ENCODE measurements around the gene RBMS2.

Gene RBMS2

DNA sequence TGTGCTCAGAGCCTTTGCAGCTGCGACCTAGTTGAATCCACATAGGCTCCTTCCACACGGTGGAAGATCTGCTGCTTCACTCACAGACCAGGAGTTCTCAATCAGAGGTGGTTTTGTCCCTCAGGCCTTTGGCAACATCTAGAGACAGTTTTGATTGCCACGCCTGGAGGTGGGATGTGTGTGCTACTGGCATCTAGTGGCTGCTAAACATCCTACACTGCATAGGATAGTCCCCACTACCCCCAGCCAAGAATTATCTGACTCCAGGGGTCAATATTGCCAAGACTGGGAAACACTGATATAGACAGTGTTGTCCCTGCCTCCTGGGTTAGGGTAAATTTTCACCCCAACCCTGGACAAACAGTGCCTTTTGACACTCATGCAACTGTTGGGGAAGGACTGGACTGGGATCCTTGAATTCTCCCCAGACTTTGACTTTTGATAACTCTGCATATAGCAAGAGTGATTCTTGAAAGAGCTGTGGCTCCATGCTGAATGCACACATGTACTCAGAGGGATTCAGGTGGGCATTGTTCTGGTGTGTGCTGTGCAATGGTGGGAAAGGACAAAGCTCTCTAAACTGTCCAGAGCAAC lies 68.7 kb downstream of the RBMS2 start:
- DNase-seq: no peak

DNA sequence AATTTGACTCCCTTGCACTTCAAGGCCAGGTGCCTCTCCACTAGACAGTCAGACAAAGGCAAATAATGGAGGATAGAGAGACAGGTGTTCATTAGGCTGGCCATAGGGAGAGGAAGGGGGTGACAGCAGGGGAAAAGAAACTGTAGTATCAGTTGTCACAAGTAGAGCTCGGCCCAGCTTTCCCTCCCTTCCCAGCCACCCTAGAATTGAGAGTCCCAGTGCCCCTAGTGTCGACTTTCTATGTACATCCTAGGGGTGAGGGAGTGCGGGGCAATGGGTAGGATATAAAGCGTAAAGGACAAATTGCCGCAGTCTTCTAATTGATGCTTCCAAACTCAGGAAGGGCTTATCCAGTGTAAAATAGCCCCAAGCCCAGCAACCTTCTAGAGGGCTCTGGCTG lies 69.5 kb downstream of the RBMS2 start:
- DNase-seq: no peak

DNA sequence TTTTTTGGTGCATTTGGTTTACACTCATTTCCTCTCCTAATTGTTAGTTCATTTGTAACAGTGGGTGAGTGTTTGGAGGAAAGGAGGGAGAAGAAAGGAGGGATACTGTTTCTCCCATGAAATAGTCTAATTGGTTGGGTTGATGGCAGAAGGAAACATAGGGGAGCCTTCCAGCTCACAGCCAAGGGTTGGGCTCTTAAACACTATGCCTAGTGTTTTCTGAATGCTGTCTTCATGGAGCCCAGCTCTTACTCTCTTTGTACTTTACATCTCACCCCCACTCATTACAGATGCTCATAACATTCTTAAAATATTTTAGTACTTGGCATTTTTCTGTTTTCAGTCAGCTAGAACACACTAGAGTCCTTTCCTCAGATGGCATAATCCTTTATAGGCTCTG lies 70.3 kb downstream of the RBMS2 start:
- DNase-seq: no peak

DNA sequence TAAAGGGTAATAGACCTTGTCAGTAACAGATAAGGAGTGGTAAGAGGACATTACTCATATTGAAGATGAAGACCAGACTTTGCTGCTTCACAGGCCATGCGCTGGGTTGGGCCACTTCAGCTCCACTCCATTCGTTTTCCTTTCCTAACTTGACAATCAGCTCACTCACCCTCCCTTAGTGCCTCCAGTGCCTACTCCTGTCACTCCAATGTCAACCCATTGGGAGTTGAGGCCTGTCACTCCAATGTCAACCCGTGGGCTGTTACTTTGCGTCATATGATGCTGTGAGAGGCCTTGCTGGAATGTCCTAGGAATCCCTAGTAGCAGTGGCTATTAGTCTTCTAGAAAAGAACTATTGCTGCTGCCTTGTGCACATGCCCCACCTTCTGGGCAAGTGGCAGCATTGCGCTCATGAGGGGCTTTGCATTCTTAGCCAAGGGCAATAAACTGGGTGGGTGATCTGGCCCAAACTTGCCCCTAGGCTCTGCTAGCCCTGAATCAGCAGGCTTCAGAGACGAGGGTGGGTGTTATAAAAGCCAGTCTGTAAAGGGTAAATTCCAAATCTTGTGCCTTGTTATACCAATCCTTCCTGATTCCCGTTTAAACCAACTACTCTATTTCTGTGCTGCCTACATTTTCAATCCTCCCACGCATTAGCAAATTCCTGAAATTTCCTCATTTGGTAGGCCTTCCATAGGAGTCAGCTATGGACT lies 72.4 kb downstream of the RBMS2 start:
- DNase-seq: peak; percentile 53

DNA sequence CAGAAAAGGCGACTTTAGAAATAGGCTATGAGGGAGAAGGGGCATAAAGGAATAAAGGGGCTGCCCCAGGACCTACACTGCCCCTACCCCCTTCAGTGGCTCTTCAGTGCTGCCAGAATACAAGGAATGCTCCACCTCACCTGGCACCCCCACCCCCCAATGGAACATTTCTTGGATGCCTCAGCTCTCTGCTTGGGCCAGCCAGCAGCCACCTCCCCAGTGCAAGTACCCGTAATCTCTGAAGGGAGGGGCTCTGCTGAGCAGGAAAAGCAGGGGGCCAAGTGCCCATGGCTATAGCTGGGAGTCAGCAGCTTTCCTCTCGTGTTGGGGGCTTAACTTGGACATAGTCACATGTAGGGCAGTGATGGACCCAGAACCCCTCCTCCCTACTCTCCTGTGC lies 75.2 kb downstream of the RBMS2 start:
- no peak for DNase-seq

DNA sequence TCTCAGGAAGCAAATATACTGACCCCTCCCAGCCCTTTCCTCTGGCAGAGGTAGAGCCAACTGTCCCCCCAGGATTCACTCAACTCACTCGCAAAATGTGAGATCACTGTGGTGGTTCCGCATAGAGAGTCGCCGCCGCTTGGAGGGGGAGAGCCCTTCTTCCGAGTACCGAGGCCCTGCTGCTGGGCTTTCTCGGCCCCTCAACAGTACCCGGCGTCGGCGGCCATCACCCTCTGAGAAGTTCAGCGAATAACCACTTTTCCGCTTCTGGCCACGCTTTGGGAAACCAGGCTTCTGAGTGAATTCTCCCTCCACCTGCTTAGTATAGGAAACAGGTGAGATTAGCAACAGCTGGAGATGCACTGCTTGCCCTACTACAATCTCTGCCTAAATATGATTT lies 77.4 kb downstream of the RBMS2 start:
- no peak for DNase-seq

DNA sequence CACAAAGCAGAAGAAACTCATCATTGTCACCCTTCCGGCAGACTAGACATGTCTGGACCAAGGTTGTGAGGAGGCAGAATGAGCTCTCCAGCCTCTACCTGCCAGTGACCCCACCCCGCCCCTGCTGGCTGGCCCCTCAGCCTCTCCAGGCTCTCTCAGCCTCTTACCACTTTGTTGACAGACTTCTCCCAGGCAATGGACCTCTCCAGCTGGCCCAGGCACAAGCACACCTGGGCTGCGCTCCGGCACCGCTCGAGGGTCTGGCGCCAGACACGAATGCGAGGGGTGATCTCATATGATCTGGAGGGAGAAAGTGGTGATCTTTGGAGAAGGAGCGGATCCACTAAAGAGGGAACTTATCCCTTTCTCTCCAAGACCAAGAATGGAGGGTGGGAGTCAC lies 78.2 kb downstream of the RBMS2 start:
- no peak for DNase-seq

DNA sequence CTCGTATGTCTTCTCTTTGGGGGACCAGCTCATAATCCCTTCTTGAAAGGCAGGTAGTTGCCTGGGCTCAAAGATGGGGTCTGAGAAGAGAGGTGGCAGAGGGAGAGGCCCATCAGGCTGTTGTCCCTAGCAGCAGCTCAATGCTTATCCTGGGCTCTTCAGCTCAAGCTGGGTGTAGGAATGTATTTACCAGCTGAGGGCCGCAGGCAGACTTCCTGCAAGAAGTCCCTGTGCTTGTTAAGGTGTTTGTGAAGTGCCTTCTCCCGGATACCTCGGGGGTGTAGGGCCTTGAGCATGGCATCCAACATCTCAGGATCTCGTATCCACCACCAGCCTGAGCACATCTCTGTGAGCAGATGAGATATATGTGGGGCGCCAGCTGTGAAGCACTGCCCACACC lies 79.1 kb downstream of the RBMS2 start:
- no peak for DNase-seq

DNA sequence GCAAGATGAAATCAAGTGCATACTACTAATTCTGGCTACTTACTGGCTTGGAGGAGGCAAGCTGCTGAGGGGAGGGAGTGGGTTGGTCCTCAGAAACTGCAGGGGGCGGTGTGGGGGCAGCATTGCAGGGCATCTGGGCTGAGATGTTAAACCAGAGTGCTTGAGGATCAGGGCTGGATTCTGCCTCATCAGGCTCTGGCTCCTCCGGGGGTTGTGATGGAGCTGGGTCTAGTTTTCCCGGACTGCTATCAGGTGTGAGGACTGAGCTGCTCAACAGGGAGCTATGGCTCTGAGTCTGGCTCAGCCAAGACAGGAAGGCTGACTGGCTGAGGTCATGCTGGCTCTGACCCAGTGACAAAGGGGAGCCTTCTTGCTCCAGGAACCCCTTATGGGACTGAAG lies 79.9 kb downstream of the RBMS2 start:
- peak; percentile 13 to 23 for DNase-seq

DNA sequence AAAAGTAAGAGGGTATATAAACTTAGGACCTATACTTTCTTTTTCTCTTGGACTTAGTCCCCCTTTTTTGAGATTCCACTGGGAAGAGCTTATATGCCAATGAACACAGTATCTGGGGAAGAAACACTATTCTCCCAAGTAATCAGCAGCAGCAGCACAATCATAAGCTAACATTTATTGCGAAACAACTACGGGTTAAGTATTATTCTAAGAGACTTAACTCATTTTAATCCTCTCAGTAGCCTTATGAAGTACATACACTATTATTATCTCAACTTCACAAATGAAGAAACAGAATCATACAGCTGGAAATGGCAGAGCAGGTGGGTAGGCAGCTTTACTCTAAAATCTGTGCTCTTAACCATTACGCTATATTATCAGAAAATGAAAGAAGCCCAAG lies 80.6 kb downstream of the RBMS2 start:
- no peak for DNase-seq

DNA sequence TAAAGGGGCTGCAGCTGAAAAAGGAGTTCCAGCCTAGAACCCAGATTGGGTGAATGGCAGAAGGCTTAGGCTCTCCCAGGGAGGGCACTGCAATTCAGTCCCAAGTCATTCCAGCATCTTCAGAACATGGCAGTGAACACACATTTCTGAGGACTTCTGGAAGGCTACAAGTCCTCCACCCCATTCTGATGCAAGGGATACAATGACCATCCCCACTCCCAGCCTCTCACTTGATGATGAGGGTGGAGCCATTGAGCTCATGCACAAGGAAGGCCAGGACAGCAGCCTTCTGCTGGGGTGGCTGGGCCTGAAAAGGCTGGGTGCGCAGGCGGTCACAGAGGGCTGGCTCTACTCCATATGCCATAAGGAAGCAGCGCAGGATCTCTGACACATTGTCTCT lies 82.7 kb downstream of the RBMS2 start:
- DNase-seq: no peak

DNA sequence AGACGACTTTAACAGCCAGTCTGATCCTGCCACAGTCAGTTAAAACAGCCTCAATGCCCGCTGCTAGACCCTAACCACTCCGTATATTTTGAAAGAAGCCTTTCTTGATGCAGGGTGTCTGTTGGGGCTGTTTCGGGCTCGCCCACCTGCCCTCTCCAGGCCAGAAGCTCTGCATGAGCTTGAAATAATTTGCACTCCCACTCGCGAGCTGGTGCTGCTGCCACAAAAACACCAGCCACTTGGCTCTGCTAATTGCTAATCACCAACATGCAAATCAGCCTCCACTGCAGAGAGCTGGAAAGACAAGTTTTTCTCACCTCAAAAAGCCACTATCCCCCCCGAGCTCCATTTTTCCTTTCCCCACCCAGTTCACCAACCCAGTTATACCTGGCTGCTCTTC lies 93.0 kb downstream of the RBMS2 start:
- no peak for DNase-seq

DNA sequence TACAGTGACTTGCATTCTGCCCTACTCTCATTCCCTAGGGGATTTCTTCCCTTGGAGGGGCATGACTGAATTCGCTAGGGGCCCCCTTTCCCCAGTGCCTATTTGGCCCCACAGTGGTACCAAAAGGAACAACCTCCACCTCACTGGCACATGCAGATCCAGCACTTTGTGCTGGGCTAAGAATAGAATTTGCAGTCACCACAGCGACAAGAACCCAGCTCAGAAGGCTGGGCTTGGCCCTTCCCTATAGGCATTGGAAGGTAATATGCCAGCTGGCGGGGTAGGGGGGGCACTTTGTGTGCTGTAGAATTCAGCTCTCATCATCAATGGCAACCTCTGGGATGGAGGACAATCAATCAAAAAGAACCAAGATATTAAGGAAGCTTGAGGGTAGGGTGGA lies 94.6 kb downstream of the RBMS2 start:
- no peak for DNase-seq

DNA sequence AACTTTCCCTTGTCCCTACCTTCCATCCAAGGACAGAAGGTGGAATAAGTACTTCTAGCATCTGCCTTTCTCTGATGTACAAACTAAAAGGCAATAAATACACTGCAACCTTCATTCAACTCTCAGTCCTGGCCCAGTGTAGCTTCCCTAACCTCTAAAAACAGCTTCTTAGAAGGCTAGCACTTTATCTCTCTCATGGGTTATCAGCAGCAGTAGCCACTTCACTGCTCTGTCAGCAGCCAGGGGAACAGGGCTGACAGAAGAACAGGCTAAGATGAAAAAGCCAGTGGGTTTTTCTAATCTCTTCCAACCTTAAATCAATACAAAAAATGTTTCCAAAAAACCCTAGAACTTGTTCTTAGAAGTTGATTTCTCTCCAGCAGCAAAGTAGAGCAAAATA lies 95.3 kb downstream of the RBMS2 start:
- no peak for DNase-seq

DNA sequence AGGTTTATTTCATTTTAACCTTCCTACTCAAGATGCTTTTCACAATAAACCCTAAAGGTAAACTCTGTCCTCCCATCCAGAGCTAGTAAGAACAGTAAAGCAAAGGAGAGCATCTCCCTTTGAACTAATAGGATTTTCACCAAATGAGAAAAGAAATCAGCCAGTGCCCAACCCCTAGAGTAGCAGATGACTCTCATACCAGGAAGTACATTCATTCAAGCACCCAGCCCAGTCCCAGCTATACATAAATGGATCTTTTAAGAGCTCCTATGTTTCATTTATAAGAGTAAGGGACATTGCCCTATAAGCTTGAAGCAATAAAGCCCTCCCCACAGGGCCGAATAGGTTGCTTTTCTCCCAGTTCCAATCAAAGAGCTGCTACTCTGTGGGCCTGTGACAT lies 100.9 kb downstream of the RBMS2 start:
- no peak for DNase-seq

DNA sequence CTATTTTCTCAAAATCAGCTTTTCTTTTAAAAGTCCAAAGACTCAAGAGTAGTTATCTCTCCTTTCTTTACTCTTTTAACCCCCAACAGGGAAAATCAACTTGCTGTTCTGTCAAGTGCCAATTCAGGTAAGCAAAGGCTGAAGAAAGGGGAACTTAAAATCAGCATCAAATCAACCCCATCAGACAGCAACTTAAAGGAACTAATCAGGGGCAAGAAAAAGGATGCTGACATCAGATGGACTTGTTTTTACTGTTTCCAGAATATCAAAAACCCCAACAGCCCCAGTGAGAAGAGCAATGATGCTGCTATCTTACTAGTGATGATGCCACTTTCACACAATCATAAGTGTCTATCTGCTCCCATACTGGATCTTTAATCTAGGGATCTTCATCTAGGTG lies 105.1 kb downstream of the RBMS2 start:
- no peak for DNase-seq

DNA sequence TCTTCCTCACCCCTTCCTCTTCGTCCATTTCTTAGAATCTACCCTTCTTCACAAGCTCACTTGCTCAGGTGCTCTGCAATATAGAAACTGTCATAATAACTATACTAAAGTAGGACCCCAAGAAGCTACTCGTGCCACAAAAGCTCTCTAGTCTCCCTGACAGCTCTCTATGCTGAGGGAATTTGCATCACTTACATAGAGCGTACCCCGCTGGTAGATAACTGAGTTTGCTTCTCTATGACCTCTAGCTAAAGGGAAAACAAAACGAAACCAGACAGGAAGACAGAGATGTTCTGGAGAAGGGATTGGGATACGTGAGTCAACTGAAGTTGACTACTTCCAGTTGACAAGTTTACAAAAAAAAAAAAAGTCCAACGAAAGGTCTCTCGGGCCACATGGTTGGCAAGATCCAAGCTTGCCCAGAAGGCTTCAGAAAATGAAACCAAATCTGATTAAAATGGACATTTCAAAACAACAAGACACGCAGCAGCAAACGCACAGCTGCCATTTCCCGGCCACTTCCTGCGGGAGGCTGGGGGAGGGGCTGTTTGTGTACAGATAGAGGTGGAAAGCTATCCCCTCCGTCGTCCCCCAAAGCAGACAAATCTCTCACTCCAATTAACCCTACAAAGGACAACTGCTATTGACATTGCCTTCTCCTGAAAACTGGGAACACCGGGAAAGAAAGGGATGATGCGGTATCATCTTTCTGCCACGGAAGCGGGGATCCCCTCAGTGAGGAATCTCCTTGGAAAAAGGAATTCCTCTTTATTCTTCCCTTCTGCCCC lies 107.2 kb downstream of the RBMS2 start:
- peak; percentile 39 to 41 for DNase-seq

DNA sequence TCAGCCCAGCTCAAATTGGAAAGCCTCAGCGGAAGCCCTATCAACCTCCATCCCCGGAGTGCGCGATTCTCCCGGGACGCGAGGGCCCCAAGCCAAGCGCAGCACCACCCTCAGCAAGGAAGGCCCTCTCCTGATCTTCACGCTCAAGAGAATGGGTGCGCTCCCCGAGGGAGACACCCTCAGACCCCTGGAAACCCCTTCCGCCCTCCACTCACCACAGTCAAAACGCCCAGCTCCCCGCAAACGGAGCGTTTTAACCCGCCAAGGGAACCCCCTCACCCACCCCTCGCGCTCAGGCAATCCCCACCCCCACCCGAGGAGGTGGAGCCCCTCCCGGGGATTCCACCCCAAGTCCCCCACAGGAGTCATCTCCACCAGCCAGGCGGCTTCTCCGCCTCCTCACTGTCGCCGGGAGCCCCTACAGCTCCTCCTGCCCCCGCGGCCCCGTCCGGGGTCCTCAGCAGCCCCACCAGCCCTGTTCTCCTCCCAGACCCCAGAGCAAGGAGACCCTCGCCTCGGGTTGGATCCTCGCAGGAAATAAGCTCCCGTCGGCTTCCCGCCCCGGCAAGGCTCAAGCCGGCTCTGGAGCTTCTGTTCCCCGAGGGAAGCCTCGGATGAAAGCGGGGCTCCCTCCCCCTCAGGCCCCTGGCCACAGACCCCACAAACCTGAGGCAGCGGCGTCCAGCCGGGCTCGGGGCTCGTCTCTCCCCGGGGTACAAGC lies 108.0 kb downstream of the RBMS2 start:
- peak; percentile 36 to 42 for DNase-seq

DNA sequence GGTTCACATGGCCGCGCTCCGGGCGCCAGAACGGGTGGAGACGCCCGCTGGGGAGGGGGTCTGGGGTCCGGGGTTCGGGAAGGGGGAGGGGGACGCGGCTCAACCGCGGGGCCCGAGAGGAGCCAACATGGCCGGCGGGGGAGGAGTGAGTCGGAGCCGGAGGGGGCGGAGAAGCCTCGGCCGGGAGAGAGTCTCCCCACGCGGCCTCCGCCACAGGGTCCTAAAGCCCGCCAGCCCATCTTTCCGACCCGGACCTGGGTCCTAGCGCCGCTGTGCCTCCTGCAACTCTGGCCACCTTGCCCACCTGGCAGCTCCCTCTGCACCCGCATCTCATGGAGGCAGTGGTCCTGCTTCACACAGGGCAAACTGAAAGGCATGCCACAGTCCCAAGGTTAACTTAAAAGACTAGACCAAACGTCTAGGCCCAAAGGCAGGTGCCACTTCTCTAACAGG lies 108.6 kb downstream of the RBMS2 start, which contains the start of gene BAZ2A:
Gene BAZ2A, minus strand, starts transcription at position 147 of the 453 bp plus-strand sequence. CDS start 12,796 bp downstream, outside the sequence.
- peak; percentile 80 to 81 for DNase-seq

DNA sequence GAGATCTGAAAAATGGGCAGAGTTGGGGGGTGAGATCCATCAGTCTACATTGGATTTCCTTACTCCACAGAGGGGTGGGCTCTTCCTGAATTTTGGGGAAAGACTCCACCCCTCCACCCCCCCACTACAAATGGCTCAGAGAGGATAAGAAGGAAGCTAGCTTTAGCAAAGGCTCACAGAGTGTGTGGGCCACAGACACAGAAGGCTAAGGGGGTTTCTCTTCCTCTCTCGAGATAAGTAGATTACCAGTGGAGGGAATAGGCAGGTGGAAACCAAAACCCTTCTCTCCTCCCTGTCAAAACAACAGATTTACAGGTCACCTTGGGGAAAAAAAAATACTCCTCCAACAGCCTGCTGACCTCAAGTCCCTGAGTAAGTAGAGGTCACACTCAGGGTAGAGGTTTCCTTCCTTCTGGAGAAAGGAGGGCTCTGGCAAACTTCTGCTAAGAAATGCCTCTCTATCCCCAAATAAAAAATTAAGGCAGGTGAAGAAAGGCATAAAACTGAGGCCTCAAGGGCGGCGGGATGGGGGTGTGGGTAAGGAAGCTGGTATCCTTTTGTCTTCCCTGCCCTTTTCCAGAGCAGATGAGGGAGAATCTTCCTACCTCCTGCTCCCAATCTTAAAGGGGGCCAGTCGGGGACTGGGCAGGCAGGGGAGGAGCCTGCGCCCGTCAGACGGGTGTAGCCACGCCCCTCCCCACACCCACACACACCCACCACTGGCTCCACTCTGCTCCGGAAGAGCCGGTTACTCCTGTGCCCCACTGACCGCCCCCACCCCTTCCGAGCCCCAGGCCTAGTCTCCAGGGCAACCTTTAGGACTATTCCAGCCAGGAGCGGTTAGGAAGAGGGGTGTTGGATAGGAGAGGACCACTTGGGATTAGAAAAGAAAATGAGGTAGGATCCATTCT lies 110.4 kb downstream of the RBMS2 start:
- DNase-seq: peak; percentile 45 to 49

DNA sequence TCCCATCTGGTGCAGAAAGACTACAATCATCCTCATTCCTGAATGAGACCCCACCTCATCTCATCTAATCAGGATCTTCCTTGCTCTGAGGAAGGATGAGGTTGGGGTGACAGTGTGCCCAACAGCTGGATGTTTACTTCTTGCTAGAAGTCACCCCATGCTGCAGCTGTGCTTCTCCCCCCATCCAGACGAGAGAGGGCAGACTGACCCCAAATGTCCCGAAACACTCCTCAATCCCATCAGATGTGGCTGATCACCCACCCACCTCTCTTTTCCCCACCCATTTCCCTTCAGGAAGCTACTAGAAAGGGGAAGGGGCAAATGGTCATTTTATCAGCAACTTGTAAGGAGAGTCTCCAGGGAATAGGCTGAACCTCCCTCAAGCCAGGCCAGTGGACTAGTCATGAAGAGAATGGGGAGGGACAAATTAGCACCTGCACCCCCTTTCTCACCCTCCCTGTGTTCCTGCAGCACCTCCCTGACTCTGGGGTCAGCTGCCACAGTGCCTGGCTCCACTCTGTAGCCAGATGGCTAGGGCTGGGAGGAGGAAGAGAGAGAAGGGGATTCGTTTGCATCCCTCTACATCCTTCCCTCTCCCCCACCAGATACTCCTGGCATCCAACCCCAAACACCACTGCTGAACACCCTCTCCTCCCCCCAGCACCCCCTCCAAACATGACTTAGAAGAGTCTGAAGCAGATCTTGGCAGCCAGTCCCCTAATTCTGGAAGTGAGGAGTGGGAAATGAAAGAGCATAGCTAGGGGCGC lies 111.3 kb downstream of the RBMS2 start:
- no peak for DNase-seq

Measured in activated CD4-positive, alpha-beta T cell treated with anti-CD3 and anti-CD28 coated beads, Interleukin-2, amount 50 U/mL, for 4 hours (primary cell).